ENCODE data around the gene USP31. TPM values are rescaled to one million over a fixed set of nuclear protein-coding genes. Genes with fewer than 3 reads are reported as not detected.
"Not testable (repeated sequence)": the region's sequence is repeated elsewhere in the genome, so short reads cannot be mapped to it uniquely, and the experiment has no call there.

Gene USP31
- total RNA-seq, 1 donor from 2014 or later, result 25.0 TPM

DNA sequence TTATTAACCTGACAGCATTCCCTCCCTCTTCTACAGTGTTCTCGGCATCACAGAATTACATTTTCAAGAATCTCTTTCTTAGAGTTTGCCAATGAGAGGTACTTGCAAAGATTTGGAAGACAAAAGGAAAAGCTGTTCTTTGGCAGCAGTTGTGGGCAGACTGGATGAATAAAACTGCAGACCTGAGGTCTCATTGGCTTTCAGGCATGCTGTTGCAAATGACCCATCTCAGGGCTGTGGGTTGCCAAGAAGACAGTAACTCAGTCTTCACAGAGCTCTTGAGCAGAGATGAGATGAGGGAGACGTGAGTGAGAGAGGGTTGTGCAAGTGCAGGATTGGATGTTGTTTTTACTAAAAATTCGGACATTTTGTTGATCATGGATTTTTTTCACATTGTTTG, 11.3 kb upstream of the USP31 start:
- no peak for ATAC-seq
- intact Hi-C loops (cut with micrococcal nuclease), result no loop called here
- DNase-seq, result no peak

DNA sequence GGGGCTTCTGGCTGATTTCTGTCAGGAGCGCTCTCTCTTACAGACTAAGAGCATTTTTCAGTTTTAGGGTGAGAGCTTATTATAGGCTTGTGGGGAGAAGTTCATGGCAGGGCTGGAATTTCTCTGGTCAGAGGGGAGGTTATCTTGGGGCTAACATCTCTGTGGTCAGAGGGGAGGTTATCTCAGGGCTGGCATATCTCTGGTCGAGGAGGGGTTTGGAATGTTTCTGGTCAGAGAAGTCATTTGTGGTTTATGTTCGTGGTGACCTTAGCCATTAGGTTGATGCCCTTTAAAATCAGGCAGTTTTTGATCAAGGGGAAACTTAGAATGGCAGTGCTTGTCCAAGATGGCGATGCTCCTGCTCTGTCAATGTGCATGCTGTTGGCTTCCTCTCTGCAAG, 10.8 kb upstream of the USP31 start:
- DNase-seq (no peak), ATAC-seq (no peak)
- intact Hi-C loops (cut with micrococcal nuclease), result no loop called here

DNA sequence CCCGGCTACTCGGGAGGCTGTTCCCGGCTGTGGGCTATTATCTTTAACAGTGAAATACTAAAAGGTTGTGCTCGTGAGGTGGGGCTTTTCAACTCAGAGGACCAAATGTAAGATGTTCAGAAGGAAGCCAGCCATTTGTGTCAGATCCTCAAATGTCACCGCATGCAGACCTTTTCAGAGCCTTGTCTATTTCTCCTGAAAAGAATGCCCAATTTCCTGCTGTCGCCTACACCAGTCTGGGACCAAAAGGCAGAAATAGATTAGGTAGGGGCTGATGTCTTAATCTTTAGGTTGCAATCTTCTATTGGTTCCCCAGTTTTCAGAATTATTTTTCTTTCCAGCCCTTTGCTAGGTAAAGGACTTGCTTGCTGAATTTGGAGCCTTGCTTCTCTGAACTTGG, 8.9 kb upstream of the USP31 start:
- no peak for DNase-seq
- intact Hi-C loops (cut with micrococcal nuclease), result no loop called here

DNA sequence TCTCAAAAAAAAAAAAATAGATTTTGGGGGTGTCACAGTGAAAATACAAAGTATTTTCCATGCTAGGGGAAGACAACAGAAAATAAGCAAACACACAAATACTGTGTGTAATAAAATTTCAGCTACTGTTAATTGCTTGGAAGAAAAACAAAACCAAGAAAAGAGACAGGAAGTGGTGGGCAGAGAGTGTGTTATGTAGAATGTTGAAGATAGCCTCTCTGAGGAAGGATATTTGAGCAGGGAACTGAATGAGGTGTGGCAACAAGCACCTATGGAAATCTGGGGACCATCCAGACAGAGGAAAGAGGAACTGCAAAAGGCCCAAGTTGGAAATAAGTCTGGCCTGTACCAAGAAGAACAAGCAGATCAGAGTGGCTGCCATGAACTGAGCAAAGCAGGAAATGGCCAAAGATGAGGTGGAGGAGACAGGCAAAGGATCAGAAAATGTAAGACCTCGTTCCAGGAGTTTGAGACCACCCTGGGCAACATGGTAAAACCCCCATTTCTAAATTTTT, 7.8 kb upstream of the USP31 start:
- no peak for DNase-seq
- no peak for ATAC-seq
- intact Hi-C loops (cut with micrococcal nuclease), result no loop called here

More for the DNA sequence above, 8.9 kb upstream of the USP31 start:
- ATAC-seq, result no peak

DNA sequence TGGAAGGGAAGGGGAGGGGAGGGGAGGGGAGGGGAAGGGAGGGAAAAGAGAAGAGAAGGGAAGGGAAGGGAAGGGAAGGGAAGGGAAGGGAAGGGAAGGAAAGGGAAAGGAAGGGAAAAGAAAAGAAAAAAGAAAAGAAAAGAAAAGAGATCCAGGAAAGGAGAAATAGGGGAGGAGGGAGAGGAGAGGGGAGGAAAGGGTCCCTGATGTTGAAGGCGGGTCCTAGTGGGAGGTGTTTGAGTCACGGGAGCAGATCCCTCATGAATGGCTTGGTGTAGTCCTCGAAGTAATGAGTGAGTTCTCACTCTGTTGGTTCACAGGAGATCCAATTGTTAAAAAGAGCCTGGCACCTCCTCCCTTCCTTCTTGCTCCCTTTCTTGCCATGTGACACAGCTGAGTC, 6.9 kb upstream of the USP31 start:
- no peak for ATAC-seq
- DNase-seq, result no peak
- intact Hi-C loops (cut with micrococcal nuclease), result no loop called here

DNA sequence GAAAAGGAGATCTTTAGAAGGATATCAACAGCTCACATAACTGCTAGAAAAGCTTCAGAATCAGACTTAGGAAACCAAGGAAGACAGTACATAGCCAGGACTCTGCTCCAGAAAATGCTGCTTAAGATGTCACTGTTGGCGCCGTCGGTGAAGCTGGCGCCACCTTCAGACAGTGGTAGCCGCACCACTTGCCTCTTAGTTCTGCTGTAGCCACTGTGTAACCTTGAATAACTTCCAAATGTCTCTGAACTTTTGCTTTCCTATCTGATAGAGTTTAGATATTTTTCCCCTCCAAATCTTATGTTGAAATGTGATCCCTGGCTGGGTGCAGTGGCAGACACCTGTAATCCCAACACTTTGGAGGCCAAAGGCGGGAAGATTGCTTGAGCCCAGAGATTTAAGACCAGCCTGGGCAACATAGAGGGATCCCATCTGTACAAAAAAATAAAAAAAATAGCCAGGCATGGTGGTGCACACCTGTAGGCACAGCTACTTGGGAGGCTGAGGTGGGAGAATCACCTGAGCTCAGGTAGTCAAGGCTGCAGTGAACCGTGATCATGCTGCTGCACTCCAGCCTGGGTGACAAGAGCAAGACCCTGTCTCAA, 6.3 kb upstream of the USP31 start:
- intact Hi-C loops (cut with micrococcal nuclease), result no loop called here
- ATAC-seq (peak; percentile 65), DNase-seq (peak; percentile 44)

DNA sequence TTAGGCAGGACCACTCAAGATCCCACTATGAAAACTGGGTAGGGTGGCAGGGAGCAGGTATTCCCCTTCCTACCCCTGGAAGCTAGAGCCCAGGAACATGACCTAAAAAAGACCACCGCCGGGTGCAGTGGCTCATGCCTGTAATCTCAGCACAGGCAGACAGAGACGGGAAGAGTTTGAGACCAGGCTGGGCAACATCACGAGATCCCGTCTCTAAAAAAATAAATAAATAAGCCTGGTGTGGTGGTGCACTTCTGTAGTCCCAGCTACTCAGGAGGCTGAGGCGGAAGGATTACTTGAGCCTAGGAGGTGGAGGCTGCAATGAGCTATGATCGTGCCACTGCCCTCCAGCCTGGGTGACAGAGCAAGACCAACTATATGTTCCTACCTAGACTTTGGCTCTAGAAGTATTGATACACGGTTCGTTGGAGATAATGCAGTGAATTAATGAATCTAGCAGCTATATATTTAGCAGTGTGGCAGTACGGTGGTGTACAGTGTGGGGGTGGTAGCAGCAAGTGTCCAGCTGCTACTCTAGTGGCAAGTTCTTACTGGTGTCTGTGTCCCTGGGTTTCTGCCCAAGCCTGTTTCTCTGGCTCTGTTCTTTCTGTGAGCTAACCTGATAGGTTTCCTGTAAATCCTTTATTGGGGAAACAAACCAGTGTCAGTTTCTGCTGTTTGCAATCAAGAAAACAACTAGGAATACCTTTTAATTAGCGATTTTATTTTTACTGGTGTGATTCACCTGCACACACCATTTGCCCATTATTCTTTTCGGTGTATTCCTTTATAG, 3.3 kb upstream of the USP31 start:
- intact Hi-C loops (cut with micrococcal nuclease), result no loop called here
- ATAC-seq, result no peak

DNA sequence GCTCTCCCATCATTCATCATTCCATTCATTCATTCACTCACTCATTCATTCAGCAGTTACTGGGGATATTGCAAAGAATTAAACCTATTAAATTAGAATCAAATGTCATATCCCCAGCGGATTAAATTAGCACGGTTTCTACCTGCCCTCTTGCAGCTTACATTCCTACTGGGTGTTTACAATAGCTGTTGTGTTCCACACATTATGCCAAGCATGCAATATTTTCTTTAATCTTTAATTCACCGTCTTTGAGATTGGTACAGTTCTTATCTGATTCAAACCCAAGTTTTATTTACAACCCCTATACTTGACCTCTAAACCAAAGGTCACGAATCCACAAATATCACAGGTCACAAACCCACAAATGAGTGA, 727 bp upstream of the USP31 start:
- intact Hi-C loops (cut with micrococcal nuclease), result loop anchor here (10.0 kb wide), 1 partner anchor 65 kb away; no protein-coding TSS in a partner anchor
- ATAC-seq (no peak), DNase-seq (no peak)

More for the DNA sequence above, 3.3 kb upstream of the USP31 start:
- no peak for DNase-seq

DNA sequence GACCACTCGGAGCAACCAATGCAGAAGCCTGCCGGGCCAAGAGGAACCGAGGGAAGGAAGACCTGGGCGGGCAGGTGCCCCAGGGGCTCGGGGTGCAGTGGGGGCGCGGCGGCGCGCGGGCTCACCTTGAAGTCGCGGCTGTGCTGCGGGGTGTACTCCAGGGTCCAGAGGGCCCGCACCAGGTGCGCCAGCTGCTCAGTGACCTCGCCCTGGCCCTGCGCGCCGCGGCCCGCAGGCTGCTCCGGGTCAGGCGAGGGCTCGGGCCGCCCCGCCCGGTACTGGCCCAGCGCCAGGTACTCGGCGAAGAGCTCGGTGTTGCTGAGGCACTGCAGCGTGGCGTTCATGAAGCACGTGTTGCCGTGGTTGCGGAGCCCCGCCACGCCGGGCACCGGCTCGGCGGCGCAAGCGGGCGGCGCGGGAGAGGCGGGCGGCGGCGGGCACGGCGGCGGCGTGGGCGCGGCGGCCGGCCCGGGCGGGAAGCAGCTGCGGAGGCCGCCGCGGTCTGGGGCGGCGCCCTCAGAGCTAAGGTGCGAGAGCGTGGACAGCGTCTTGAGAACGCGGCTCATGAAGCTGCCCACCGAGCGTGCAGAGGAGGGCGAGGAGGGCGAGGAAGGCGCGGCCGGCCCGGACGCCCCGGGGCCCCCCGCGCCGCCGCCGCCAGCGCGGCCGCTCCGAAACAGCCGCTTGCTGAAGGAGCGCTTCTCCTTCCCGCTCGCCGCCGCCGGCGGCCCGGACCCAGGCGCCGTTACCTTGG, 562 bp downstream of the USP31 start:
- intact Hi-C loops (cut with micrococcal nuclease), result loop anchor here (10.0 kb wide), 1 partner anchor 64 kb away; no protein-coding TSS in a partner anchor
- DNase-seq, result peak; percentile 90
- peak; percentile 70 for ATAC-seq

DNA sequence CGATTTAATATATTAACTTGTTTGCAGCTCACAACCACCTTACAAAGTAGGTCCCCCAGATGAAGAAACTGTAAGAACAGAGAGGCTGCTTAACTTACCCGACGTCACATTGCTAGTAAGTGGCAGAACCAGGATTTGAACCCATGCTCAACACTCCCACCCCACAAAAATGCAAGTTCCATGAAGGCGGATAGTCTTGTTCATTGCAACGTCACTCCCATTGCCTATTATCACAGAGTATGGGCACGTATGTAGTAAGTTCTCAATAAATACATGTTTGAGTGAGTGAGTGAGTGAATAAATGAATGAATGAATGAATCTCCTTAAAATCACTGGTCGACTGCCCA, 1.1 kb downstream of the USP31 start:
- ATAC-seq, result no peak
- intact Hi-C loops (cut with micrococcal nuclease), result loop anchor here (10.0 kb wide), 1 partner anchor 63 kb away; no protein-coding TSS in a partner anchor
- DNase-seq, result no peak

DNA sequence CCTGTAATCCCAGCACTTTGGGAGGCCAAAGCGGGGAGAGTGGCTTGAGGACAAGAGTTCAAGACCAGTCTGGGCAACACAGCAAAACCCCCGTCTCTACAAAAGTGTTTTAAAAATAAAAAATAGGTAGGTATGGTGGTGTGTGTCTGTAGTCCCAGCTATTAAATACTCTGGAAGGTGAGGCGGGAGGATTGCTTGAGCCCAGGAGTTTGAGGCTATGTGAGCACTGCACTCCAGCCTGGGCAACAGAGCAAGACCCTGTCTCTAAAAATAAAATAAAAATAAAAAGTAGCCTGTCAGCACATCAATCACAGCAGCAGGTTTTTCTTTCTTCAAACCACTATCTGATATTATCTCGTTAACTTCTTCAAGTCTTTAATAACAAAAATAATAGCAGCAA, 1.6 kb downstream of the USP31 start:
- intact Hi-C loops (cut with micrococcal nuclease), result loop anchor here (10.0 kb wide), 1 partner anchor 63 kb away; no protein-coding TSS in a partner anchor
- no peak for ATAC-seq
- DNase-seq, result no peak

DNA sequence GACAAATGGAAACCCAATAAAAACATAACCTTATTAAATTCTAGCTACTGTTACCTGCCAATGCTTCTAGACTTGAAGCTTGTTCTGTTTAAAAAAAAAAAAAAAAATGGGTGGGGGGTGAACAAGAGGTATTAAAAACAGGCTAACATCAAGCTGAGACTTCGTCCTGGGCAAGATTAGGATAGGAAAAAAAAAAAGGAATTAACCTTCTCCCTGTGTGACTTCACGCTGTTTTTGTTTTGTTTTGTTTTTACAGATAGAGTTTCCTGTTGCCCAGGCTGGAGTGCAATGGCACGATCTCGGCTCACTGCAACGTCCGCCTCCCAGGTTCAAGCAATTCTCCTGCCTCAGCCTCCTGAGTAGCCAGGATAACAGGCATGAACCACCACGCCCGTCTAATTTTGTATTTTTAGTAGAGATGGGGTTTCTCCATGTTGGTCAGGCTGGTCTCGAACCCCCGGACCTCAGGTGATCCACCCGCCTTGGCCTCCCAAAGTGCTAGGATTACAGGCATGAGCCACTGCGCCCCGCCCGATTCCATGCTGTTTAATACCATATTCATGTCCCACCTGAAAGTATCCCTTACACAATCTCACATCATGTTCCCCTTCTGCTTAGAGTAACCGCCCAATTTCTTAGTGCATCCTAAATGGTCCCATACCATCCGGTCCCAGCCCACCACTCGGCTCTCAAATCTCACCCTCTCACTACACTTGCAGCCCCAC, 2.2 kb downstream of the USP31 start:
- DNase-seq, result peak; percentile 30
- no peak for ATAC-seq
- intact Hi-C loops (cut with micrococcal nuclease), result loop anchor here (10.0 kb wide), 1 partner anchor 62 kb away; no protein-coding TSS in a partner anchor

DNA sequence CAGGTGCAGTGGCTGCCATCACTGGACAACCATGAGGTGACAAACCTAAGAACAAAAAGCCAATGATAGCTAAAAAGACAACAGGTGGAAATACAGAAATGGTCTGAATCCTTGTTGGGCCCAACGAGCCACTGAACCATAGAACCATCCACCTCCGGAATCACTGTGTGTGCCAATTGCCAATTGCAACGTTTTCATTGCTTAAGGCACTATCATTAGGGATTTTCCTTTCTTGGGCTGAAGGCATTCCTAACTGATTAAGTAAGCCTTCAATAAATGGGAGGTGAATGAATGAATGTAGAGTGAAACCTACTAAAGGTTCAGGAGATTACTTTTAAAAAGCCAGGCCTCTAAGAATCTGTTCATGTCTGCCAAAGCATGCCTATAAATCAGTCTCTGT, 3.6 kb downstream of the USP31 start:
- DNase-seq, result no peak
- no peak for ATAC-seq
- intact Hi-C loops (cut with micrococcal nuclease), result loop anchor here (10.0 kb wide), 1 partner anchor 61 kb away; no protein-coding TSS in a partner anchor

DNA sequence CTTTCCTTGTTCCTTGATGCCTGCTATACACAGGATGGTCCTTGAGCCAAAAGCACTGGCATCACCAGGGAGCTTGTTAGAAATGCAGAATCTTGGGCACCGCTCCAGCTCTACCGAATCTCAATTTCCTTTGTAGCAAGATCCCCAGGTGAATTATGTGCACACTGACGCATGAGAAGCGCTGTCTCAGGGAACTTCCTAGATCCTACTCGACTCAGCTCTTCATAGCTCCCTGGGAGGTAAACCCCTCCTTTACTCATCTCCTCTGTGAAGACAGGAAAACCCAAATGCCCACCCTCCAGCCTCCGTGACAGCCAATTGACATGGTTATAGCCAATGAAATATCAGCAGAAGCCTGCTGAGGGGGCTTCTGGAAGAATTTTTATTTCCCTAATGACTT, 4.1 kb downstream of the USP31 start:
- ATAC-seq (no peak), DNase-seq (no peak)
- intact Hi-C loops (cut with micrococcal nuclease), result loop anchor here (10.0 kb wide), 1 partner anchor 60 kb away; no protein-coding TSS in a partner anchor

DNA sequence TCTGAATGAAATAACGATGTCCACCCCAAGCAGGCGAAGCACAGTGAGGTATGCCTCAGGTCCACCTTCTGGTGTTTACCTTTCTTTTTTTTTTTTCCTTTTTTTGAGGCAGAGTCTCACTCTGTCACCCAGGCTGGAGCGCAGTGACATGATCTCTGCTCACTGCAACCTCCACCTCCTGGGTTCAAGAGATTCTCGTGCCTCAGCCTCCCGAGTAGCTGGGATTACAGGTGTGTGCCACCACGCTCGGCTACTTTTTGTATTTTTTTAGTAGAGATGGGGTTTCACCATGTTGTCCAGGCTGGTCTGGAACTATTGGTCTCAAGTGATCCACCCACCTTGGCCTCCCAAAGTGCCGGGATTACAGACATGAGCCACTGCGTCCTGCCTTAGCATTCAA, 4.9 kb downstream of the USP31 start:
- not testable (repeated sequence) for ATAC-seq, DNase-seq
- intact Hi-C loops (cut with micrococcal nuclease), result loop anchor here (10.0 kb wide), 1 partner anchor 60 kb away; no protein-coding TSS in a partner anchor

DNA sequence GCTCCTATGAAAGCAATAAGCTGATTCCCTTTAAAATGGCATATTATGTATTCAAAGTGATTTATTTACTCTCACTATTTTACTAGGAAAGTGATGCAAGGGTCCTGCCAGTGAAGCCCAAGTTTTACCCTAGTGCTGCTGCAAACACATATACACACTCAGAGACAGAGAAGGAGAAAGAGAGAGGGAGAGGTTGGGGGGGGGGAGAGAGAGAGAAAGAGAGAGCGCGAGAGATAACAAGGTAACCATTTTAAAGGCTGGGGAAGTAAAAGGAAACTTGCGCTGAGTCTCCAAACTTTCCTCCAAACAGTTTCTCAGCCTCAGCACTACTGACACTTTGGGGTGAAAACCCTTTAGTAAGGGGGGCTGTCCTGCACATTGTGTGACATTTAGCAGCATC, 5.9 kb downstream of the USP31 start:
- DNase-seq (no peak), ATAC-seq (no peak)
- intact Hi-C loops (cut with micrococcal nuclease), result loop anchor here (10.0 kb wide), 1 partner anchor 59 kb away; no protein-coding TSS in a partner anchor

DNA sequence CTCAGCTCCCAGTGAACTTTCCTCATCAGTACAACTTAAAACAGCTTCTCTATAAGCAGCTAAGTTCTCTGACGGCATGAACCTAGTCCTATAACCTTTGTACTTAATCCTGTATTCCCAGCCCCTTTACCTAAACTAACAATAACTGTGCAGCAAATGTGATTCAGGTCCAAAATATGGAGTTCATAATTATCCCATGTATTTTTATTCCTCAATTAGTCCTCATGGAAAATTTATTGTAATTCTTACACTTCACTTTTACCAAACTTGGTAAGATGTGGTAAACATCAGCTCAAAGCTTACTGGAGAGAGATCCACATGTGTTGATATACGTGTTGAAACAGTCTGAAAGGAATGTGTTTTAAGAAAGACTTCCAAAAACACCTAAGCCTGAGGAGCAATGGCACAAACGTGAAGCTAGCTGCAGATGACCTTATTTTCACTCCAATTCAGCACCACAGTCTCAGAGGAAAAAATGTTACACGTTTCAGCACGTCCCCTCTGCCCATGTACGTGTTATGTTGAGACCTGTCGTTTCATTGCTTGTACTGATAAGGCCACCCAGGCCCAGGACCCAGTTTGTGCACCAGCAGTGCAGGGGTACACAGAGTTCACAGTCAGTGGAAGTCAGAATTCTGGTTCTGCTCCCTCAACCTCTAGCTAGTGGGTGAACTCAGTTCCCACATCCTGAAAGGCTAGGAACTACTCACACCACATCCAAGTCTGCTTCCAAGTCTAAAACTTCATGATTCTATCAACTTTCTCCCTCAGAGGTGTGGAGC, 7.1 kb downstream of the USP31 start:
- ATAC-seq (peak; percentile 79), DNase-seq (peak; percentile 50)
- intact Hi-C loops (cut with micrococcal nuclease), result loop anchor here (10.0 kb wide), 1 partner anchor 57 kb away; no protein-coding TSS in a partner anchor

DNA sequence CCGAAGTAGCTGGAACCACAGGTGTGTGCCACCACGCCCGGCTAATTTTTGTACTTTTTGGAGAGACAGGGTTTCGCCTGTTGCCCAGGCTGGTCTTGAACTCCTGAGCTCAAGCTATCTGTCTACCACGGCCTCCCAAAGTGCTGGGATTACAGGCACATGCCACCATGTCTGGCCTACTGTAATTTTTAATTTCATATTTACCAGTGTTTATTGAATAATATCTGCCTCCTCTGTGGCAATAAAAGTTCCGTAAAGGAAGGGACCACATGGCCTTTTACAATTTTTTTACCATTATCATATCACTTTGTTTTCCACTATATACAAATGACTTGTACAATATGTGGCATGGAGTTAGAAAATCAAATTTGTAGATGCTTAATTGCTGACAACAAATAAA, 7.8 kb downstream of the USP31 start:
- DNase-seq (no peak), ATAC-seq (no peak)
- intact Hi-C loops (cut with micrococcal nuclease), result loop anchor here (10.0 kb wide), 1 partner anchor 57 kb away; no protein-coding TSS in a partner anchor

Measured in left ventricle myocardium superior (tissue), 1 donor.